GM23338 (cell line): Measurements from ENCODE around the gene PKIB. TPM values are rescaled to one million over a fixed set of nuclear protein-coding genes. Genes with fewer than 3 reads are reported as not detected.

Source experiments
- ATAC-seq: fragments of 200-7000 bp; cut with Tn5 transposase; 3 replicates; pipeline ENCODE4 v1.9.1; 2020
- DNase-seq: peaks from one replicate; pipeline ENCODE4 v3.0.0-alpha.2; 2015; ENCODE audit warnings: low spot score
- H2AFZ ChIP-seq: fragments of 200-600 bp; sonication (generic); 2 replicates; pipeline ENCODE4 v1.8.0; 2016; ENCODE audit warnings: antibody characterized with exemption, mild to moderate bottlenecking, moderate library complexity
- H3F3A ChIP-seq: fragments of 200-600 bp; sonication (generic); replicated peaks from 2 replicates; pipeline ENCODE4 v1.8.0; 2017; ENCODE audit warnings: antibody characterized with exemption, mixed run types, low read depth
- H3K27ac ChIP-seq: fragments of 200-600 bp; sonication (generic); 2 replicates; pipeline ENCODE4 v1.6.1; 2016; ENCODE audit warnings: low read depth
- H3K27me3 ChIP-seq: fragments of 200-600 bp; sonication (generic); 2 replicates; pipeline ENCODE4 v1.8.0; 2016; ENCODE audit warnings: mild to moderate bottlenecking, mixed run types, moderate library complexity; ENCODE audit not compliant: insufficient read depth
- H3K36me3 ChIP-seq: fragments of 200-600 bp; sonication (generic); 2 replicates; pipeline ENCODE4 v1.8.0; 2016; ENCODE audit warnings: mild to moderate bottlenecking; ENCODE audit not compliant: insufficient read depth
- H3K4me1 ChIP-seq: fragments of 200-600 bp; sonication (generic); 2 replicates; pipeline ENCODE4 v1.8.0; 2016; ENCODE audit warnings: mild to moderate bottlenecking, moderate library complexity; ENCODE audit not compliant: insufficient read depth
- H3K4me2 ChIP-seq: fragments of 200-600 bp; sonication (generic); 2 replicates; pipeline ENCODE4 v1.7.1; 2017; ENCODE audit warnings: mixed run types
- H3K4me3 ChIP-seq: fragments of 200-600 bp; sonication (generic); 2 replicates; pipeline ENCODE4 v1.6.1; 2016; ENCODE audit warnings: mixed run types
- H3K79me2 ChIP-seq: fragments of 200-600 bp; sonication (generic); replicated peaks from 2 replicates; pipeline ENCODE4 v1.8.0; 2017; ENCODE audit warnings: mild to moderate bottlenecking; ENCODE audit not compliant: insufficient read depth
- H3K9me2 ChIP-seq: fragments of 200-600 bp; sonication (generic); 2 replicates; pipeline ENCODE4 v1.8.0; 2017; ENCODE audit not compliant: insufficient read depth
- H4K20me1 ChIP-seq: fragments of 200-600 bp; sonication (generic); replicated peaks from 2 replicates; pipeline ENCODE4 v1.8.0; 2017; ENCODE audit warnings: mild to moderate bottlenecking; ENCODE audit not compliant: insufficient read depth
- H3K27ac Mint-ChIP-seq: 2 replicates; pipeline ENCODE4 v1.8.0; 2020; ENCODE audit warnings: inconsistent platforms, mild to moderate bottlenecking, moderate library complexity, mixed read lengths
- H3K27me3 Mint-ChIP-seq: 3 replicates; pipeline ENCODE4 v1.8.0; 2022; ENCODE audit warnings: low read depth, mild to moderate bottlenecking, moderate library complexity, mixed read lengths, inconsistent platforms; ENCODE audit not compliant: insufficient read depth, poor library complexity
- H3K36me3 Mint-ChIP-seq: 3 replicates; pipeline ENCODE4 v1.8.0; 2021; ENCODE audit warnings: low read depth, mild to moderate bottlenecking, inconsistent platforms, moderate library complexity, mixed read lengths
- H3K4me1 Mint-ChIP-seq: 3 replicates; pipeline ENCODE4 v1.8.0; 2020; ENCODE audit warnings: mild to moderate bottlenecking, inconsistent platforms, mixed read lengths
- H3K4me3 Mint-ChIP-seq: 3 replicates; pipeline ENCODE4 v1.8.0; 2021; ENCODE audit warnings: moderate library complexity, mild to moderate bottlenecking, inconsistent platforms, mixed read lengths
- H3K9me3 Mint-ChIP-seq: 3 replicates; pipeline ENCODE4 v1.8.0; 2020; ENCODE audit warnings: moderate library complexity, mild to moderate bottlenecking, inconsistent platforms, mixed read lengths
- CREB1 ChIP-seq: fragments of 250-450 bp; sonication (Bioruptor Pico); IDR thresholded peaks from 2 replicates; pipeline ENCODE4 v1.5.0; 2020; ENCODE audit warnings: low read depth, mild to moderate bottlenecking, moderate library complexity
- CTCF ChIP-seq, 2 experiments: fragments of 200-600 bp in 1 of 2; sonication (generic) in 1 of 2; conservative IDR thresholded peaks; 2 replicates each; pipeline versions ENCODE4 v1.5.1 to v1.6.1; 2016 to 2017; ENCODE audit warnings: antibody characterized with exemption in 2 of 2, low read depth in 2 of 2, mild to moderate bottlenecking in 2 of 2, moderate library complexity in 1 of 2
- EZH2 ChIP-seq: fragments of 200-600 bp; sonication (generic); IDR thresholded peaks from one replicate; pipeline ENCODE4 v1.8.0; 2017; ENCODE audit warnings: antibody characterized with exemption, mild to moderate bottlenecking, low read depth; ENCODE audit not compliant: unreplicated experiment
- JUNB ChIP-seq: IDR thresholded peaks from one replicate; pipeline ENCODE4 v1.6.1; 2016; ENCODE audit warnings: antibody characterized with exemption; ENCODE audit not compliant: unreplicated experiment
- NANOG ChIP-seq: IDR thresholded peaks from 2 replicates; pipeline ENCODE4 v1.6.1; 2016; ENCODE audit warnings: antibody characterized with exemption, borderline replicate concordance
- POLR2AphosphoS5 ChIP-seq: IDR thresholded peaks from 2 replicates; pipeline ENCODE4 v1.6.1; 2016; ENCODE audit warnings: antibody characterized with exemption, low read depth
- STAT1 ChIP-seq: IDR thresholded peaks from one replicate; pipeline ENCODE4 v1.6.1; 2016; ENCODE audit warnings: antibody characterized with exemption; ENCODE audit not compliant: unreplicated experiment
- ZNF114 ChIP-seq: fragments of 250-450 bp; sonication (Bioruptor Pico); IDR thresholded peaks from 2 replicates; pipeline ENCODE4 v1.5.0; 2020; ENCODE audit warnings: mild to moderate bottlenecking, moderate library complexity
- ZNF331 ChIP-seq: fragments of 250-450 bp; sonication (Bioruptor Pico); IDR thresholded peaks from 2 replicates; pipeline ENCODE4 v1.5.0; 2020; ENCODE audit warnings: low read depth, mild to moderate bottlenecking, moderate library complexity
- ZNF462 ChIP-seq: fragments of 250-450 bp; sonication (Bioruptor Pico); IDR thresholded peaks from 2 replicates; pipeline ENCODE4 v1.5.0; 2020; ENCODE audit warnings: mild to moderate bottlenecking, moderate library complexity
- polyA plus RNA-seq: library from polyadenylated mRNA; unstranded; fragments of >200 nt; fragmentation: Nextera tagmentation; extraction: Ambion mirVana; gene quantifications from 2 replicates; pipeline ENCODE4 v1.2.1, GENCODE V29; 2016
- total RNA-seq: library from RNA; depleted of rRNA; stranded (reverse); fragments of >200 nt; shearing (Covaris generic); gene quantifications from 2 replicates; pipeline ENCODE4 v1.2.3, GENCODE V29; 2014
- TF ChIP-seq, protein P1 (sequence below): IDR thresholded peaks from one replicate; pipeline ENCODE4 v1.6.1; 2018; ENCODE audit warnings: antibody characterized with exemption; ENCODE audit not compliant: unreplicated experiment

Gene PKIB
- total and polyA plus RNA-seq, 2 experiments from 2014 or later: 125 to 170 TPM

DNA sequence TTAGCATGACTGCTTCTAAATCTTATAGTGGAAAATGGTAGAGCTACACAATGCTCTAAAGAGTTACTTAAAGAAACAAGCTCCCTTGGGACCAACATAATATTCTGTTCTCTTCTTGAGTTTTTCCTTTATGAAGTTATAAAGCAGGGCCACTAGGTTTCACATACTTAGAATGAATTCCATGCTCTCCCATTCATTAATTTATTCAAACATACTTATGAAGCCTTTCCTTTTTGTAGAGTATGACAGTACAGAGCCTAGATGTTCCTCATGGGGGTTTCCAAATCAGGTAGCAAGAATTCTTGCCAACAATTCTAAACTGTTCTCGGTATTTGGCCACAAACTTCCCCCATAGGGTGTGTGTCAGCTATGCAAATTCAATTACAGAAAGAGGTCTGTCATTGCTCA, 148.7 kb downstream of the PKIB start (continued):
- TF ChIP-seq CTCF (conservative IDR thresholded peaks at IDR 0.05; ENCODE audit: low read depth in 2 of 2) (no peak), NANOG (no peak), EZH2 (no peak), CREB1 (CRISPR knock-in tag) (no peak), POLR2AphosphoS5 (no peak)

DNA sequence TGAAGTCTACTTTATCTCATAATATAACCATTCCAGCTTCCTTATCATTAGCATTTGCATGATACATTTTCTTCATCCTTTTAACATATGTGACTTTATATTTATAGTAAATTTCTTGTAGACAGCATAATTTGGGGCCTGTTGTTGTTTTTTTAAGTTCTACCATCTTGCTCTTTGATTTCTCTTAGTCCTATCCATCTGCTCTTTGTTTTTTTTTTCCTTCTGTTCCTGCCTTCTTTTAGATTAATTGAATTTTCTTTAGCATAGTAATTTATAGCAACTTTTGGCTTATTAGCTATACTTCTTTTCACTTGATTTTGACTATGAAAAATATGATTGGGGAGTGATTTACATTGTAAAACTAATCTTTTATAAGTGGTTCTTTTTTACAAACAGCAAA, 150.1 kb downstream of the PKIB start:
- H3K79me2 ChIP-seq: no peaks in the 10 kb centered on the region
- H4K20me1 ChIP-seq: peaks cover 9% of the 10 kb centered on the region
- no peaks in the 10 kb centered on the region for H3K36me3 ChIP-seq
- Mint-ChIP-seq H3K4me1 (no peaks in the 10 kb centered on the region; the same call in 2 of the 3 replicates), H3K36me3 (no peaks in the 10 kb centered on the region), H3K4me3 (no peak overlapping the region), H3K9me3 (no peaks in the 10 kb centered on the region; the same call in 2 of the 3 replicates), H3K27me3 (peaks cover 8% of the 10 kb centered on the region), H3K27ac (no peak overlapping the region)
- H3F3A ChIP-seq: no peaks in the 10 kb centered on the region; the same call in 1 of the 2 replicates
- DNase-seq (no peak), ATAC-seq (no peak)
- H3K4me3 ChIP-seq: no peak overlapping the region
- peaks cover 59% of the 10 kb centered on the region for H3K27me3 ChIP-seq
- H3K9me2 ChIP-seq: no peaks in the 10 kb centered on the region
- no peak overlapping the region for H3K4me2 ChIP-seq
- H3K4me1 ChIP-seq: peaks cover 8% of the 10 kb centered on the region; the same call in 1 of the 2 replicates
- H2AFZ ChIP-seq: no peak overlapping the region
- H3K27ac ChIP-seq: no peak overlapping the region
- TF ChIP-seq CTCF (conservative IDR thresholded peaks at IDR 0.05; ENCODE audit: low read depth in 2 of 2): no peak
- no peak for TF ChIP-seq ZNF462
- no peak for TF ChIP-seq EZH2
- no peak for TF ChIP-seq NANOG
- no peak for TF ChIP-seq CREB1 (CRISPR knock-in tag)
- no peak for TF ChIP-seq POLR2AphosphoS5
- TF ChIP-seq ZNF331 (CRISPR knock-in tag): no peak
- TF ChIP-seq, protein P1, sequence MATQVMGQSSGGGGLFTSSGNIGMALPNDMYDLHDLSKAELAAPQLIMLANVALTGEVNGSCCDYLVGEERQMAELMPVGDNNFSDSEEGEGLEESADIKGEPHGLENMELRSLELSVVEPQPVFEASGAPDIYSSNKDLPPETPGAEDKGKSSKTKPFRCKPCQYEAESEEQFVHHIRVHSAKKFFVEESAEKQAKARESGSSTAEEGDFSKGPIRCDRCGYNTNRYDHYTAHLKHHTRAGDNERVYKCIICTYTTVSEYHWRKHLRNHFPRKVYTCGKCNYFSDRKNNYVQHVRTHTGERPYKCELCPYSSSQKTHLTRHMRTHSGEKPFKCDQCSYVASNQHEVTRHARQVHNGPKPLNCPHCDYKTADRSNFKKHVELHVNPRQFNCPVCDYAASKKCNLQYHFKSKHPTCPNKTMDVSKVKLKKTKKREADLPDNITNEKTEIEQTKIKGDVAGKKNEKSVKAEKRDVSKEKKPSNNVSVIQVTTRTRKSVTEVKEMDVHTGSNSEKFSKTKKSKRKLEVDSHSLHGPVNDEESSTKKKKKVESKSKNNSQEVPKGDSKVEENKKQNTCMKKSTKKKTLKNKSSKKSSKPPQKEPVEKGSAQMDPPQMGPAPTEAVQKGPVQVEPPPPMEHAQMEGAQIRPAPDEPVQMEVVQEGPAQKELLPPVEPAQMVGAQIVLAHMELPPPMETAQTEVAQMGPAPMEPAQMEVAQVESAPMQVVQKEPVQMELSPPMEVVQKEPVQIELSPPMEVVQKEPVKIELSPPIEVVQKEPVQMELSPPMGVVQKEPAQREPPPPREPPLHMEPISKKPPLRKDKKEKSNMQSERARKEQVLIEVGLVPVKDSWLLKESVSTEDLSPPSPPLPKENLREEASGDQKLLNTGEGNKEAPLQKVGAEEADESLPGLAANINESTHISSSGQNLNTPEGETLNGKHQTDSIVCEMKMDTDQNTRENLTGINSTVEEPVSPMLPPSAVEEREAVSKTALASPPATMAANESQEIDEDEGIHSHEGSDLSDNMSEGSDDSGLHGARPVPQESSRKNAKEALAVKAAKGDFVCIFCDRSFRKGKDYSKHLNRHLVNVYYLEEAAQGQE: no peak
- TF ChIP-seq STAT1: no peak
- no peak for TF ChIP-seq ZNF114 (CRISPR knock-in tag)
- TF ChIP-seq JUNB: no peak
